Stimulated activated CD8-positive, alpha-beta memory T cell treated with anti-CD3 and anti-CD28 coated beads, Interleukin-4, amount 100 ng/mL, for 48 hours (primary cell): ENCODE data around the gene CCDC77.

Experiments used
- DNase-seq: peaks from one replicate; pipeline ENCODE4 v3.0.0-alpha.2; 2020

The CCDC77 gene

DNA sequence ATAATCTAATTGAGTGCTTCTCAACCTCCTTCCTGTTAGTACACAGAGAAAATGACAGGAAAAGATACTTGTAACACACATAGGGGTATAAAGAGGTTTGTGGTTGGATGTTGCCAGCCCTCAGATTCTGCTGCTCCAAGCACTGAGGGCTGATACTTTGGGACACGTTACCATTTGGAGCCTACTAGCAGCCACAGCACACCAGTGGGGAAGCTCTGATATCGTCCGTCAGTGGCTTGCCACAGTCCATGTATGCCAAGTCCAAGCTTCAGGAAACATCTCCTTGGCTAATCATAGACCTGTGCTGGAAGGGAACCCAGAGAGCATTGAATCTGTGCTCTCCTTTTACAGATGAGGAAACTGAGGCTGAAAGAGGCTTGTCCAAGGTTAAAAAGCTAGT, 80.6 kb downstream of the CCDC77 start:
- DNase-seq = no peak

DNA sequence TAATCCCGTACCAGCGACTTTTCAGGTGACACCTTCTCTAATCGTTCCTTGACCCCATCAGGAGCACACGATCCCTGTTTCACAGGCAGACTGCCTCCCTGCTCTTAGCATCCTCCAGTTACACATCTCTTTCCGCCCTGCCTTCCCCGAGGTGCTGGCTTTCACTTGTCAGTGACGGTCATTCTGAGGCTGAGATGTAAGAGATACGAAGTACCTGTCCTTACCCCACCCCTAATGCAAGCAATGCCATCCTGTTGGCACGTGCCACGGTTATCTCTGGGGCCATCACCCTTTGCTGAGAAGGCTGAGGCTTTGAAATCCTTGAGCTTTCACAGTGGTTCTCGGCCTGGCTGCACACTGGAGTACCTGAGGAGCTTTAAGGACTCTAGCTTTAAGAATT, 82.7 kb downstream of the CCDC77 start:
- DNase-seq = no peak

DNA sequence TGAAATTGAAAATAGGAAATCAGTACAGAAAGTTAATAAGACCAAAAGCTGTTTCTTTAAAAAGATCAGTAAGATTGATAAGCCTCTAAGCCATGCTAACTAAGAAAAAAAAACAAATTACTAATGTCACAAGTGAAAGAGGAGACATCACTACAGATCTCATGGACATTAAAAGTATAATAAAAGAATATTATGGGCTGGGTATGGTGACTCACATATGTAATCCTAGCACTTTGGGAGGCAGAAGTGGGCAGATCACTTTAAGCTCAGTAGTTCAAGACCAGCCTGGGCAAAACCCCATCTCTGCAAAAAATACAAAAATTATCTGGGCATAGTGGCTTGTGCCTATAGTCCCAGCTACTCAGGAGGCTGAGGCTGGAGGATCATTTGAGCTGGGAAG, 88.8 kb downstream of the CCDC77 start:
- DNase-seq = no peak
